Stimulated activated CD8-positive, alpha-beta memory T cell treated with anti-CD3 and anti-CD28 coated beads, Interleukin-15, amount 100 ng/mL, for 4 hours (primary cell): Measurements from ENCODE around the gene ANXA8L1.
"Not testable (repeated sequence)": the region's sequence is repeated elsewhere in the genome, so short reads cannot be mapped to it uniquely, and the experiment has no call there.

Experiments used
- DNase-seq, 2 donors: peaks; one replicate each; pipeline ENCODE4 v3.0.0-alpha.2; 2020; ENCODE audit warnings: low read depth in 2 of 2

The ANXA8L1 gene, protein sequence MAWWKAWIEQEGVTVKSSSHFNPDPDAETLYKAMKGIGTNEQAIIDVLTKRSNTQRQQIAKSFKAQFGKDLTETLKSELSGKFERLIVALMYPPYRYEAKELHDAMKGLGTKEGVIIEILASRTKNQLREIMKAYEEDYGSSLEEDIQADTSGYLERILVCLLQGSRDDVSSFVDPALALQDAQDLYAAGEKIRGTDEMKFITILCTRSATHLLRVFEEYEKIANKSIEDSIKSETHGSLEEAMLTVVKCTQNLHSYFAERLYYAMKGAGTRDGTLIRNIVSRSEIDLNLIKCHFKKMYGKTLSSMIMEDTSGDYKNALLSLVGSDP

DNA sequence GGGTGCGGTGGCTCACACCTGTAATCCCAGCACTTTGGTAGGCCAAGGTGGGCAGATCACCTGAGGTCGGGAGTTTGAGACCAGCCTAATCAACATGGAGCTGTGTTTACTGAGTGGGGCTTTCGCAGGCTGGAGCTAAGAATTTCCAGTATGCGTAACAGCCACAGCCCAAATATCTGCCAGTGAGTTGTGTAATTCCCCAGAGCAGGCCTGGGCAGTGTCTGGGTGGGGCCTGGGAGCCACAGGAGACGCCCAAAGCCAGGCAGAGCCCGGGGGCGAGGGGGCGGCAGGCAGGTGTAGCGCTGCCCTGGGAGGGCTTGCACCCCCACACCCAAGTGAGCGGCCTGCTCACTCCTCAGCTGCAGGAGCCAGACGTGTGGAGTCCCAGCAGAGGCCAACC, at the start of gene ANXA8L1:
ANXA8L1 (plus strand) TSS at position 371 of the 400 bp plus-strand sequence. CDS start 76 bp downstream, outside the sequence.
- DNase-seq = not testable (repeated sequence)

DNA sequence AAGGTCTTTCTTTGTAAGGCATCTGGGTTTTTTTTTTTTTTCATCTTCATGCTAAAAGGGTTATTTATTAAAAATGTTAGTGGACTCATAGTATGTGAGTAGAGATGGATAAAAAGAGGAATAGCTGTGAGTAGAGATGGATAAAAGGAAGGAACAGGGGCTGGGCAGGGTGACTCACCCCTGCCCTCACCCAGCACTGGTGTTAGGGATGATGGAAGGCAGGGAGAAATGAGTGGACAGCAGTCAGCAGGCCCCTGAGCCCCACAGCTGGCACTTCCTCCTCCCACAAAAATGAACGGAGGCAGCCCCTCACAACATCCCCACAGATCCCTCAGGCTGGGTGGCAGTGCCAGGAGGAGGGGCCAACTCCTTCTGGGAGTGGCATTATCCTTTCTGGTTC, 49.5 kb upstream of the ANXA8L1 start:
- DNase-seq = no peak

DNA sequence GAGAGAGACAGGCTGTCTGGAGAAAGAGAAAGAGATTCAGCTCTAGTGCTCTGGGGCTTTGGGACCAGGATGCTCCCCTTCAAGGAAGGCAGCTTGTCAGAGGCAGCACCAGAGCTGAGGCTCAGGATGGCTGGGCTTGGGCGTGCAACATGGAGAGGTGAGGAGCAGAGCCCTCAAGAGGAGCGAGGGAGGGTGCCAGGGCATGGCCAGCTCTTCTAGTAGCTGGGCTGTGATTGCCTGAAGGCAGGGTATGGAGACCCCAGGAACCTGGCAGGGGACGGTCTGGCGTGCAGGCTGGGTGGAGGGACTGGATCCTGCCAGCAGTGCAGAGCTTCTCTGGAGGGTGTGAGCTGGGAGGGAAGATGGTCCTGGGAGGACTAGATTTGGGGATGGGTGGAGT, 48.6 kb upstream of the ANXA8L1 start:
- DNase-seq = no peak

DNA sequence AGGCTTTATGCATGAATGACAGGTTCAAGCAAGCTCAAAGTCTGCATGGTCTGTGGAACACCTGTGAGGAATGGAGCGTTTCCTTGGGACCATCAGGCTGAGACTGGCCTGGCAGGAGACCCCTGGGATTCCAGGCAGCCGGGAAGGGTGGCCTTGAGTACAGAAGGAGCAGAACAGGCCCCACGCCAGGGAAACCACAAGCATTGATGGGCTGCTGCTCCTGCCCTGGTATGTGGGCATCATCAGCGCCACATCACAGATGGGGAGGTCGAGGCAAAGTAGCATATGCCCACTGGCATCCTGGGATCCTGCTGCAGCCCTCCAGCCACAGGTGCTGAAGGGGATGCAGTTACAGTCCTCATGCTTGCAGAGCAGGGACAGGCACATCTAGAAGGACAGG, 47.9 kb upstream of the ANXA8L1 start:
- no peak for DNase-seq

DNA sequence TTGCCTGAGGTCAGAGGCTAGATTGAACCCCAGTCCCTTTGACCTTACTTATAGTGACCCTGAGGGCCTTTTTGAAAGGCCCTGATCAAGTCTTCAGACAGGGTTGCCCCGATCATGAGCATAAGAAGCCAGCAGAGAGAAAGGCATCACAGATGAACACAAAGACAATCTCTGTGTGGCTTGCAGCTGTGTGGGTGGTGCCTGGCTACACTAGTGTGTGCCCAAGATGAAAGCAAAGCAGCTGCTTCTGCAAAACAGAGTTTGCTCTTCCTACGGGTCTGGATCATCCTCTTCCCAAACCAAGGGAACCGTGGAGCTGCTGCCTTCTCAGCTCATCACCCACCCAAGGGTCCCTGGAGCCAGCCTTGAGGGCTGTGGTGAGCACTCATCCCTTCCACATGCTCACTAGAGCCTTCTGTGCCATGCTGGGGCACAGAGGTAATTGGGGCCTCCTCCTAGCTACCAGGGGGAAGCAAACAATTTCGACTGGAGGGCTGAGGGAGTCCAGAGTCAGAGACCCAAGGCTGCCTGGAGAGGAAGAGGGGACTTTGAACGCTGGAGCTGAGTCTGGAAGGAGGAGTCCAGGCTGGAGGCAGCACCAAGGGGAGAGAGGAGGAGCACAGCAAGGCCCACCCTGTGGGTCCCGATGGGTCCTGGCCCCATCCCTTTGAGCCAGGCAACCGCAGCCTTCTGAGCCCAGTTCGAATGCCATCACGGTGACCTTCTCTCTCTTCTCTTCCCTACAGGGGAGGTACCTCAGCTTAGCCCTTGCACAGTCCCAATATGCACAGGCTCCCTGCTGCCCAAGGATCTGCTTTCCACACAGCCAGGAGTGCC, 46.5 kb upstream of the ANXA8L1 start:
- no peak for DNase-seq

DNA sequence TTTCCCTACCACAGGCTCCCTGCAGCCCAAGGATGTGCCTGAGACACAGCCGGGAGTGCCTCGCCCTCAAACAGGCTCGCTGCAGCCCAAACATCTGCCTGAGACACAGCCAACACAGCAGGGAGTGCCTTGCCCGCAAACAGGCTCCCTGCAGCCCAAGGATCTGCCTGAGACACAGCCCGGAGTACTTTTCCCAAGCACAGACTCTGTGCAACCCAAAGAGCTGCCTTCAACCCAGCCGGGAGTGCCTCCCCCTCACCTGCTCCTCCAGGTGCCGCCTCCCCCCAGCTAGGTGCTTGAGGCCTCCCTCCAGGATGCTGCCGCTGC, 45.9 kb upstream of the ANXA8L1 start:
- DNase-seq = no peak

DNA sequence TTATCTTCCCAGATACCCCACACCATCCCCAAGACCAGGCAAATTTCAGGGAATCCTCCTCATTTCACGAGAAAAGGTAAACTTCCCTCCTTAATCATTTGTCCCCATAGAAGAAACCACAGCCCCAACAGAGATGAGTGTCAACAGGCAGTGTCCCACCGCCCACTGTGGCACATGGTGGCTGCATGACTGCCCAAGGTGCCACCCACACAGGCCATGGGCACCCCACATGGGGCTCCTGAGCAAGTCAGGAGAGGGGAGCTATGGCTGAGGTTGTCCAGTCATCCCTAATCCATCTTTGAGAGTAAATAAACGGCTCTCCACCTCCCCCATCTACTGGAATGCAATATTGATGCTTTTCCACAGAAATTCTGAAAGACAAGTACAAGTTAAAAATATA, 44.7 kb upstream of the ANXA8L1 start:
- DNase-seq = no peak

DNA sequence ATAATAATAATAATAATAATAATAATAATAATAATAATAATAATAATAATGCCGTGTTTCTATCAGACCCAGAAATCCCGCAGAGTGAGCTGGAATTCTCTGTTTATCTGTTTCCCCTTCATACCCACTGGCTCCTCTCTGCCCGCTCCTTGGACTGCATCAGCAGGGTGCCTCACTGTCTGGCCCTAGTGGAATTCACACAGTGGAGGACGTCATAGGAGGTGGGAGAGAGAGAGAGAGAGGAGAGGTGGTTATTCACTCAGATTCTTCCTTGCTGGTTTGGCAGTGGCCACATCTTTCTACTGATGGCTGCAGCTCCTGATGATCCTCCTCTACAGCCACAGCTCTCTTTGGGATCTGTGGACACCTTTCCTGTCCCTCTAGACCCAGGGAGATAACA, 10.1 kb upstream of the ANXA8L1 start:
- not testable (repeated sequence) for DNase-seq

DNA sequence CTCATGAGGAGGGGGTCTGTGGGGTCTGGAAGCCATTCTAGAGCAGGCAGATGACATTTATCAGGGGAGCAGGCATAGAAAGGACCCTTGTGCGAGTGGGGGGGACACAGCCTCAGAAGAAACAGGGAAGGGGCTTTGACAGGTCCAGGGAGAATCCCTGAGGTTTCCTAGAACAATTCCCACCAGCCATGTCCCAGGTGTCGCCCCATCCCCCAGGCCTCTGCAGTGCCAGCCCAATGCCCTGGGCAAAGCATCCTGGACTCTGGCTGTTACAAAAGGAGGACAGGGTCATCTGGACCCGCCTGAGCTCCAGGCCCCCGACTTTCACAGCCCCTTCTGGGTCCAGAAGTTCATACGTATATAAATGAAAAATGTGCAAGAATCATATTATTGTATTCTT, 8.4 kb upstream of the ANXA8L1 start:
- not testable (repeated sequence) for DNase-seq

DNA sequence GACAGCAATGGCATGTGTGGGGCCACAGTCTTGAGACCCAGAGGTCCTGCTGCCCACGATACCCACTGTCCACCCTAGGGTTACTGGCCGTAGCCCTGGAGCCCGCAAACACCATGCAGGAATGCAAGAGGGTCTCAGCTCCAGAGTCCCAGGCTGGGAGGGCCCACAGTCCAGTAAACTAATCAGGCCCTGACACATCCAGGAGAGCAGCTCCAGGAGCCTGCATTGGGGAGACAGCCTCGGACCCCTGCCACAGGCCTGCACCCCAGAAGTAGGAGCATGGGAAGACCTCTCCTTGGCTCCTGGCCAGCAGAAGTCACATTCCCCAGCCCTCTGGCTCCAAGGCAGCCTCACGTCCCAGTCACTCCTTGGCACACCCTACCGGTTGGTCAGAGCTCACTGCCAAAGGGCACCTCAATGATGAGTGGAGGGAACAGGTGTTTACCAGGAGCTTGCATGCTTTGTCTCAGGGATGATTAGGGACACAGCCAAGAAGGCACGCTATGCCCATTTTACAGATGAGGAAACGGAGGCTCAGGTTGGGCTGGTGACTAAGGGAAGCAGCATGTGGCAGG, 7.8 kb upstream of the ANXA8L1 start:
- DNase-seq = not testable (repeated sequence)

DNA sequence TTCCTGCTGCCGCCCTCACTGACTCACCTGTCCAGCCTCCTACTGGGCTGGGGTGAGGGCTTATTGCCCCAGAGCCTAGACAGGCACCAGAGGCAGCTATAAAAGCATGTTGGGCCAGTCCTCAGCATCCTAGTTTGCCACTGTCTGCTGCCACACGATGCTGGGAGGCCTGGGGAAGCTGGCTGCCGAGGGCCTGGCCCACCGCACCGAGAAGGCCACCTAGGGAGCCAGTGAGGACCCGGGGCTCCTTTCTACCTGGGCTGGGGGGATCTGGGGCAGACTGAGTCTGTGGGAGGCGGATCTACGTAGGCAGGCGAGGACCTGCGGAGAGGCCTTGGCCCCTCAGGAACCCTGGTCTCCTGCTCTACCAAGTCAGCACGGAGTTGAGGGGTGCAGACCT, 6.6 kb upstream of the ANXA8L1 start:
- not testable (repeated sequence) for DNase-seq

DNA sequence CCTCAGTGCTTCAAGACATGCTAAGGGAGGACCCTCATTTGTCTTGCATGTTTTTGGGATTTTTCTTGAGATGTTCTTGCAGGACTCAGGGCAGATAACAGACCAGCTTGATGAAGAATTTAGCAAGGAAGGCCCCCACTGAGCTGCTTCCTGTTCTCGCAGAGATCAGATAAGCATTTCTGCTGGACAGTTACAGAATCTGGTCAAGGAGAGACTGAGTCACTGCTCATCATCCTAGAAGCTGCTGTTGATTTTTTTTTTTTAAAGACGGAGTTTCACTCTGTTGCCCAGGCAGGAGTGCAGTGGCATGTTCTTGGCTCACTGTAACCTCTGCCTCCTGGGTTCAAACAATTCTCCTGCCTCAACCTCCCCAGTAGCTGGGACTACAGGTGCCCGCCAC, 1.2 kb upstream of the ANXA8L1 start:
- not testable (repeated sequence) for DNase-seq

DNA sequence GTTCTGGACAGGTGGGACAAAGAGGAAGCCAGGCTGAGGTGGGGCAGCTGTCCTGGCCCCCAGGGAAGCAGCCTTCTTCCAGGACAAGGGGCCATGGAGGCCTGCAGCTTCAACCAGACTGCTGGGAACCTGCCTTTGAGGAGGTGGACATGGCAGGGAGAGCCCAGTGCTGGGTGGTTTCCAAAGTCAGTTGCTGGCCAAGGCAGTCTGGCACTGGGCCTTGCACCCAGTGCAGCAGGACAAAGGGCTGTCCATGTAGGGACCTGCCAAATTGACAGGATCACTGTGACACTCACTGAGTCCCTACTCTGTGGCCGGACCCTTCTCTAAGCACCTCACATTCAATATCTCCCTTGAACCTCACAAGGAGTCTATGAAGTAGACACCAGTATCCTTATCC, 1.4 kb downstream of the ANXA8L1 start:
- not testable (repeated sequence) for DNase-seq

DNA sequence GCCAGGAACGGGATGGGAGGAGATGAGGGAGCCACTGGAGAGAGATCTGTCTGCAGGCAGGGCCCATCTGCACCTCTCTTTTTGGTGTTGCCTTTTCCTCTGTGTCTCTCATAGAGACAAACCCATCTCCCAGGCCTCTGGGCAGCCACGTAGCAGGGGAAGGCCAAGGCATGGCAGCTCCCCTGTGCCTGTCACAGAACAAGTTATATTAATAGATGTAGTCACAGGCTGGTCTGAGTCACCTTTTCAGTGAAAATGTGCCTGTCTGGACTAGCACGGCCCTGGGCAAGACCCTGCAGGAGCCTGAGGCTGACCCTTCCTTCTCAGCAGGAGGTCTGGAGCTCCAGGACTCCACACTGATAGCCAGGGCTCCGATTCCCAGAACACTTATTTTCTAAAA, 2.1 kb downstream of the ANXA8L1 start:
- not testable (repeated sequence) for DNase-seq

DNA sequence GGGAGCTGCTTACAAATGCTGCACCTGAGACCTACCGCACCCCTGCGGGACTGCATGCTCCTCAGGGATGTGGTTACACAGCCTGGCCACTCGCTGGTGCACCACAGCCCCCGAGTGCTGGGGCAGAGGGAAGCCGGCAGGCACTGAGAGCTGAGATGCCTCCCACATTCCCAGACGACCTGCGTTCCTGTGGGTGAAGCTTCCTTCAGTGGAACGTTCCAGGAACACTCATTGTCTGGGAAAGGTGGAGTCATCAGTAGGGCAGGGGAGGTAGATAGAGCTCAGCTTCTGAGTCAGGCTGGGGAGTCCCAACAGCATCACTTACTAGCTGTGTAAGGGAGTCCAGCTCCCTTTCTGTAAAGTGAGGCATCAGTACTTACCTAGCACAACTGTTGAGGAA, 2.5 kb downstream of the ANXA8L1 start:
- DNase-seq = not testable (repeated sequence)

DNA sequence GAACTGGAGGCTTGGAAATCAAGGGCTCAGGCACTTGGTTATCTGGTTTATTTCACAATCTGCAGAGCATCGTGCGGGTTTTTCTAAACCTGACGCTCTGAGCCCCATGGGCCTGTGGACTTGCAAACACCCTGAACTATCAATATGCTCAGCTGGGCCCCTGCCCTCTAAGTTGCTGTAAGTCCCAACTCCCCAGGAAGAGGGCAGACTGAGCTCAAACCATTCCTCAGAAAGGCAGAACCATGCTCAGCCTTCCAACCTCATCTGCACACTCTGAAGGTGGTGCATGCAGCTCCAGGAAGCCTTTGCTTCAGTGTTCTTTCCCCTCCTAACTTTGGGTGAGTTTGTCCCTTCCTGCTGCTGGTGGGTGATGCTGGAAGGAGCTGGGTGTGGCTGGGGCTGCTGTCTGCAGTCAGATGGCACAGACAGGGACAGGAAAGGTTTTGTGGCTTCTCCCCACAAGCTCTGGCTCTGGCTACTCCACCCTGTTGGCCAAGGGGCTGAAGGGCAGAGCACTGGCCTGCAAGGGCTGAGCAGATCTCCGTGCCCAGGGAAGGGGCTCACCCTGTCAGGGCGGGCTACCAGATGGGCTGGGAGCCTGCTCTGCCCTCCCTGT, 3.8 kb downstream of the ANXA8L1 start:
- DNase-seq = not testable (repeated sequence)

DNA sequence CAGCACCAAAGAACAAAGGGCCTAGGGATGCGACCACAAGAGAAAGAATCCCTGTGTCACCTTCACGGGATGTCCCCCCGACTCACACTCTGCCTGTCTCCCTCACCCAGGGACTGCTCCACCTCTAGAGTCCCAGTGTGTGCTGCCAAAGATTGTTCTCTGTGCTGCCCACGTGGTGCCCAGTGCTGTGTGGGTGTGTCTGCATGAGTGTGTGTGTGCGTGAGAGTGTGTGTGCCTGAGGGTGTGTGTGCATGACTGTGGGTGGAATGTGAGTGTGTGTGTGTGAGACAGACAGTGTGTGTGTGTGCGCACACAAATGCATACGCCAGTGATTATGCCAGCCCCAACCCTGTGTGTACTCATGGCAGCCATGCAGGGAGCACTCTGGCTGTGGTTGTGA, 10.3 kb downstream of the ANXA8L1 start:
- not testable (repeated sequence) for DNase-seq

DNA sequence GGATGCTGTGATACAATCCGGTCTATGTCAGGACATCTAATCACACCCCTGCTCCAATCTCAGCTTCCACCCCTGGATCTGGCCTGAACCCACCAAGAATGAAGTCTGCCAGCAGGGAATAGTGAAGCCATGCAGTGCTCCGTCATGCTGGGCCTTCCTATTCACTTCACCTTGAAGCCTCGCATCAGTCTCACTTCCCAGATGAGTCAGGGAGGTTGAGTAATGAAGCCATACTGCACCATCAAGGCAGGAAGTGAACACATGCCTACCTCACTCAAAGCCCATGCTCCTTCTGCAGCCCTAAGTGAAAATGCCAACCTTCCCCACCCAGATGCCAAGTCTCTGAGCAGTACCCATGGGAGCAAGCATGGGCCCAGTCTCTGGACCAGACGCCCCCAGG, 11.1 kb downstream of the ANXA8L1 start:
- DNase-seq = not testable (repeated sequence)

DNA sequence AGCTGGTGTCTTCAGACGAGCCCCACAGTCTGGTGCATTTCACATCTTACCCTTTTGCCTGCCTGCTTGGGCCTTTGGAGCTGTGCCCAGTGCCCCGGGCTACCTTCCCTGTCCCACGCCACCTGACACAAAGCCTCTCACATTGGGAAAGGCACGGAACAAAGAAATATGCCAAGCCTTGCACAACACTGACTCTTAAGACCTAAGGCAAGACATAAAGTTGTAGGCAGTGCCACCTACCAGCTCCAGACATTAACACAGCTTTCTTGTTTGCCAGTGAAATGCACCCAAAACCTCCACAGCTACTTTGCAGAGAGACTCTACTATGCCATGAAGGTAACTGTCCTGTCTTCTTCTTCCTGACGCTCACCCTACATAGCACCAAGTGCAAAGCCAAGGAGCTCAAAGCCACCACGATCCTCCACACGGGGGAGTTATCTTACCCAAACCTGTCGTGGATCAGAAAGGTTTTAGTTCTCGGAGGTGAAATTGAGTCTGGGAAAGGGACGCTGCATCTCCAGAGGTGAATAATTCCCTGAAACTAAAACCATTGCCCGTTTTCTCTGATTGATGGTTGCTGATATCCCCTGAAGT, 11.8 kb downstream of the ANXA8L1 start:
- not testable (repeated sequence) for DNase-seq

DNA sequence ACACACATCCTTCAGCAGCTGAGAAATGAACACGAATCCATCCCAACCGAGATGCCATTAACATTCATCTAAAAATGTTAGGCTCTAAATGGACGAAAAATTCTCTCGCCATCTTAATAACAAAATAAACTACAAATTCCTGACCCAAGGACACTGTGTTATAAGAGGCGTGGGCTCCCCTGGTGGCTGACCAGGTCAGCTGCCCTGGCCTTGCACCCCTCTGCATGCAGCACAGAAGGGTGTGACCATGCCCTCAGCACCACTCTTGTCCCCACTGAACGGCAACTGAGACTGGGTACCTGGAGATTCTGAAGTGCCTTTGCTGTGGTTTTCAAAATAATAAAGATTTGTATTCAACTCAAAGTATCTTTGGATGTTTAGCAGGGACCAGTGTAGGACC, 15.8 kb downstream of the ANXA8L1 start:
- DNase-seq = not testable (repeated sequence)

DNA sequence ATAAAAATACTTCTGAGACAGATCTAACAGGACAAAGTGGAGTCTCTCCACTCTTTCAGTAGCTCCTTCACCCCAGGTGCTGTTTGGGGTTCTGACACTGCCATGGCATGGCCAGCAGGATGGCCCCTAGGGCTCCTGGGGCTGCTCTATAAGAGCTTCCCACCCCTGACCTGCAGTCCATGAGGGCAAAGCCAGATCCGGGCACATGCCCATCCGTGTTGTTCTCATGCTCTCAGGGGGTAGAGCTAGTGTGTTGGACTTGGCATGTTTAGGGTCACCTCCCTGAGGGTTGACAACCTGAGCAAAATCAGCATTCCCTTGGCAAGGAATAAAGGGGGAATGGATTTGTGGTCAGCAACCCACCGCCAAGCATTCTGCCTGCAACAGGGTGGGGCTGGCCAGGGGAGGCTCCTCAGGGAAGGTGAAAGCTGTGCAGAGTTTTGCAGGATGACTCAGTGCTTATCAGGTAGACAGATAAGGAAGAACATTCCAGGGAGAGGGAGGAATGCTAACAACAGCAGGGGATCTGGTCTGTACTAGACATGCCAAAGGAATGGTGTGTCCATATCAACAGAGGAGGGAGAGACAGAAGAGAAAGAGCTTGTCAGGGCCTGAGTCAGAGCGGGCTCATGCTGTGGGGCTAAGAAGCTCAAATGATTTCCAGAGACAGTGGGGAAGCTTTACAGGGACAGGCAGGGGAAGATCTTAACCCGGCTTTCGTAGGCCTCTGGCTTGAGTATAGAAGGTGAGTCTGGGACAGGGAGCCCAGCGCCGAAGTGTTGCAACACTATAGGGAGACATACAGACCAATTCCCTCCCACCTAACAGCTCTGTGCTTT, 21.1 kb downstream of the ANXA8L1 start:
- not testable (repeated sequence) for DNase-seq
